NCI-H146 treated with DMSO at 0.1 percent for 48 hours (cell line): ENCODE measurements around the gene PARD3.
"Not testable (repeated sequence)": the region's sequence is repeated elsewhere in the genome, so short reads cannot be mapped to it uniquely, and the experiment has no call there.

Source experiments
- DNase-seq: peaks from one replicate; lab custom pipeline; 2025; ENCODE audit not compliant: unreplicated experiment; lab: John Stamatoyannopoulos, UW

The PARD3 gene

DNA sequence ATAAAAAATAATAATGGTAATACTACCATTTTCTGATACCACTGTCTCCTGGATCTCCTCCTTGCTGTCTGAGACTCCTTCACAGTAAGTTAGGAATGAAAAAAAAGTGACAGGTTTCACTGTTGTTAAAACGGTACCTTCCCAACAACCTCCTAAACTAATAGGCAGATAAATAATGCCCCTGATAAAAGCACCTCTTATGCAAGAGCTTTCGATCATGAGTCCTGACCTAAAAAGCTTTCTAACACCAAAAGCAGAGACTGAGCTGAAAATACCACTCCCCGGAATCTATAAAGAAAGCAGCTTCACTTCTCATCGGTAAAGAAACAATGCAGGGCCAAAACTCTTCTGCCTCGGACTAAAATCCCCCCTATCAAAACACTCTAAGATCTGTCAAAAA is 14.5 kb downstream of the PARD3 start:
- no peak for DNase-seq

DNA sequence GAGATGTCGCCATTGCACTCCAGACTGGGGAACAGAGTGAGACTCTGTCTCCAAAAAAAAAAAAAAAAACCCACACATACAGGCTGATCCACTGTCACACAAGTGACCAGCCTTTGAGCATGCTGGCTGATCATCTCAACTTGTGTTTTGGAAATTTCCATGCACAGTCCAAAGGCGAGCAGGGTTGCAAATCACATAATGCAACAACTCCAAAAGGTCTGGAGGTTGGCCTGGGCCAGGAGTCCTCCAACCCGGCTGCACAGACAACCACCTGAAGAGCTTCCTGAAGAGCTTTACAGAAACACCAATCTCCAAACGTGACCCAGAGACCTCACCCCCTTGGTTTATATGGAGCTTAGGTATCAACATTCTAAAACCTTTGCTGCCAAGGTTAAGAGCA is 16.4 kb downstream of the PARD3 start:
- no peak for DNase-seq

DNA sequence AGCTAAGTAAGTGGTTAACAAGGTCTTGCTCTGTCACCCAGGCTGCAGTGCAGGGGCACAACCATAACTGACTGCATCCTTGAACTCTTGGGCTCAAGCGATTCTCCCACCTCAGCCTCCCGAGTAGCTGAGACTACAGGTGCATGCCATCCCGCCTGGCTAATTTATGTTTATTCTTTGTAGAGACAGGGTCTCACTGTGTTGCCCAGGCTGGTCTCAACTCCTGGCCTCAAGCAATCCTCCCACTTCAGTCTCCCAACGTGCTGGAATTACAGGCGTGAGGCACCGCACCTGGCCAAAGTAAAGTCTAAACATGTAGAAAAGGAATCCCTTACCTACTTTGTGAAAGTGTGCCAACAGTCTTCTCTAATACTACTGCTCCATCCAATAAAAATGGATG is 17.9 kb downstream of the PARD3 start:
- no peak for DNase-seq

DNA sequence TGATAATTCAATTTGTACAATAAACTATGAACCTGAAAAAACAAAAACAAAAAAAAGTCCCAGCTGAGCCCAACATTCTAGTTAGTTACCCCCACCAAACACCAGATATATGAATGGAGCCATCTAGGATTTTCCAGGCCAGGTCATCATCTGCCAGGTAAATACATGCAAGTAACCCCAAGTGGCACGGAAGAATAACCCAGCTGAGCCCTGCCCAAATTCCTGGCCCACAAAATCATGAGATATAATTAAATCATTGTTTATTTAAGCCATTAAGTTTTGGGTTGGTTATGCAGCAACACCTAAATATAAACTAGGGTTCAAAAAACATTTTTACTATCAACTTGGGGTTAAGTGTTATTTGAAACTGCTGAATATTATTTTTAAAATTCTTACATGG is 19.0 kb downstream of the PARD3 start:
- DNase-seq = no peak

DNA sequence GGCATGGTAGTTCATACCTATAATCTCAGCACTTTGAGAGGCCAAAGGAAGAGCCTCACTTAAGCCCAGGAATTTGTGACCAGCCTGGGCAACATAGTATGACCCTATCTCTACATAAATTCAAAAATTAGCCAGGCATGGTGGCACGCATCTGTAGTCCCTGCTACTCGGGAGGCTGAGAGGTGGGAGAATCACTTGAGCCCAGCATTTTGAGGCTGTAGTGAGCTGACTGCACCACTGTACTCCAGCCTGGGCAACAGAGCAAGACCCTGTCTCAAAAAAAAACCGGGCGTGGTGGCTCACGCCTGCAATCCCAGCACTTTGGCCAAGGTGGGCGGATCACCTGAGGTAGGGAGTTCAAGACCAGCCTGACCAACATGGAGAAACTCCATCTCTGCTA is 19.8 kb downstream of the PARD3 start:
- no peak for DNase-seq

DNA sequence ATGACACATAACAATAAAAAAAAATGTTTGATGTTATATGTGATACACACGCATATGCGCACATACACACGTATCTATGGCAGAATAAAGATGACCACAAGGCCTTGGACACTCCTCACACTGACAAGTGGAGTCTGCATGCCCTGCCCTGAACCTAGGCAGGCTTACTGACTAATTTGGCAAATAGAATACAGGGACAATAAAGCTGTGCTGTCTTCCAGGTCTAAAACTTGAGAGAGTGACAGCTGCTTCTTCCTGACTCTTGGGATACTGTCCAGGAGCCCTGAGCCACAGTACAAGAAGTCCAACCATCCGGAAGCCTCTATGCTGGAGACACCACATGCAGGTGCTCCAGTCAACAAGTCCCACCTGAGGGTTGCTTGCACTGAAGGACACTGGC is 20.3 kb downstream of the PARD3 start:
- no peak for DNase-seq

DNA sequence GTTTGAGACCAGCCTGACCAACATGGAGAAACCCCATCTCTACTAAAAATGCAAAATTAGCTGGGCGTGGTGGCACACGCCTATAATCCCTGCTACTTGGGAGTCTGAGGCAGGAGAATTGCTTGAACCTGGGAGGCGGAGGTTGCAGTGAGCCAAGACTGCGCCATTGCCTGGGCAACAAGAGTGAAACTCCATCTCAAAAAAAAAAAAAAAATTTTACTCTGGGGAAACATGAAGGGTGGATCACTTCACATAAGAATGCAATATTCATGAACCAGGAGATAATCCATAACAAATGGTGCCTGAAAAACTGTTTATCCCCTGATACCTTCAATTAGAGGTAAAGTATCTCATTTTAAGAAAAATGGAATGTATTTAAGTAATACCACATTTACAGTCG is 21.5 kb downstream of the PARD3 start:
- not testable (repeated sequence) for DNase-seq

DNA sequence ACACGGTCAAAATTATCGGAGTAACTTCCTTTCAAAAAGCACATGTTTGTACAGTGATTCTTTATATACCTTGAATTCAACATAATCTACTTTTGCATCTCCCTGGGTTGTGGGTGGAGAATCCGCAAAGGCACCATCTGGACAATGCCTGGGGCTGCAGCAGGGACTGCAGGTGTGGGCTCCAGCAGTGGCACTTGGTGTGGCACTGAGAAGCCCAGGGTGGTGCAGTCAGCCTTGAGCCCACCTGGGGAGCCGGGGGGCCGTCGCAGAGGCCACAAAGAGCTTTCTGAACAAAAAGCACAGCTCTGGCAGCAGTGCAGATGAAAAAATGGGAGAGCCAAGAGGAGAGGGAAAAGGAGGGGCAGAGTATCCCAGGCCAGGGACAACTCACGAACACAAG is 22.2 kb downstream of the PARD3 start:
- DNase-seq = peak; percentile 62

DNA sequence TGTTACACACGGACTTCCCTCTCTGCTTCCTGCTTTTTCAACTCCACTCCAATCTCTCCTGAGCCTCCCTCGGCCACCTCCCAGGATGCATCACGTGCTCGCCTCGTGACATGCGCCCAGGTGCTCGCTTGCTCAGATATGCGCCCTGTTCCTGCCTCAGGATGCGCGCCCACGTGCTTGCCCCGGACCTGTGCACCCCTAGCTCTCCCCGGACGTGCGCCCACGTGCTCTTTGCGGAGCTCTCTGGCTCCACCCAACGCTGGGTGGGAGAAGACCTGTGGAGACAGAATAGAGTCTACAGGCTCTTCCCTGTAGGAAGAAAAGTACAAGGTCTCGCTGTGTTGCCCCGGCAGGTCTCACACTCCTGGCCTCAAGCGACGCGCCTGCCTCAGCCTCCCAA is 23.1 kb downstream of the PARD3 start:
- no peak for DNase-seq

DNA sequence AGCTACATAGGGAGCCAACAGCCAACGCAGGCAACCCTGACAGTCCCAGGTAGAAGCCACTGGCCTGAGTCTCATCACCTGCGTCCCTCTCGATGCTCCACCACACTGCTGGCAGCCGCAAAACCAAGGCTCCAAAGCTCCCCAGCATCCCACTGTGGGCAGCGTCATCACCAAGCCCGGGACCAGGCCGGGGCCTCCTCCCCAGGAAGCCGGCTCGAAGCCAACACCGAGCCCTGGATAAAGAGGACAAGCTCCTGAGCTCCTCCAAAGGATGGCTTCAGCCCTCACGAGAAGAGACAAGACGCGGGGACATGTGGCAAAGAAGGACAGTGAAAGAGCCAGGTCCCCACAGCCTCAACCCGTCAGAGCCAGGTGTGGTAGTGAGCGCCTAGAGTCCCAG is 23.9 kb downstream of the PARD3 start:
- no peak for DNase-seq

DNA sequence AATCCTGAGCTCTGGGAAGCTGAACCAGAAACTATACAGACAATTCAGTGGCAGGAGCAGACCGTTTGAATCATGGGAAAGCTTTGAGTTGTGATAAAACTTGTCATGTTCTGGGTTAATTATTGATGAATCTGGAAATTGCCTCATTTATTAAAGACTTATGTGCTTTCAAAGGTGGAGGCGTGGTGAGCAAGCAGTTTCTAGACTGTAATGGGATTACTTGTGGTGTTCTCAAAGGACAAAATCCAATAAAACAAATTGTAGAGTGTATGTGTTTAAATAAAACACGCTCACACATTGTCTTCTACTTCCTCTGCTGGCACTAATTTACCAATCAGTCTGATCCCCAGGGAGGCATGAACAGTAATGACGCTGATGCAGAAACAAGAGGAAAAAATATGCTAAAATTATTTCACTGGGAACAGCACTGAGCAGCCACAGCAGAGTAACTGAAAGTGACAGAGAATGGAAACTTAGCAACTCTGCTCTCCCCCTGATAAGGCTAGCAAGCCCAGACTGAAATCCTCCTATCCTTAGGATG is 25.1 kb downstream of the PARD3 start:
- peak; percentile 11 for DNase-seq

DNA sequence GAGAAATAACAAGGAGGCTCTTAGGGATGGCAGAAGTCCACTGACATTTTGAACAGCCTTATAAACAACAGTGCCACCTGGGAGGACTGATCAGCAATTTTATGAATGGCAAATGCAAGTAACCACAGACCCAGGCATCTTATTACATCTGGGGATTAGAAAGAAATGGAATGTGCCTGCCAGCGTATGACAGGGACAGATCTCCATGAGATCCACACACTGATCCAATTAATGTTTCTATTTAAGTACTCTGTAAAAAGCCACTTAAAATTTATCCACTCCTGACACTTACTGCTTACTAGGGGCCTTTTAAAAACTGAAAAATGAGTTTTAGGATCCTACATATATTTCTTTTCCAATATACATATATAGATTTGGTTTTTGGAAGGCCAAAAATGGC is 28.6 kb downstream of the PARD3 start:
- no peak for DNase-seq

DNA sequence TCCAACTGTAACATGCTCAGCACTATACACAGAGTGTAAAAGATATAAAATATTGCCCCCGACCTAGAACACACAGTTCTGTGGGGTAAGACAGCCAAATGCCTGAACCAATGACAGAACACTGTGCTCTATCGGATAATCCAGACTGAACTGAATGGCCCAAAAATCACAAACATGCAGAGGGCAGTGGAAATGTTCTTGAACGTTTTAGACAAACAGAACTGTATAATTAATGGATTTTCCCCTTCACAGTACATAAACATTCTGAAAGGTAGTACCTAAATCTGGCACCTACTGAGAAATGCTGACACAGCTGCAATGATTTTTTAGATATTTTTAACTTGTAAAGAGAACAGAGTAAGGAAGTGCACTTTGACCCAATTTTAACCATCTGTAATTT is 33.4 kb downstream of the PARD3 start:
- no peak for DNase-seq

DNA sequence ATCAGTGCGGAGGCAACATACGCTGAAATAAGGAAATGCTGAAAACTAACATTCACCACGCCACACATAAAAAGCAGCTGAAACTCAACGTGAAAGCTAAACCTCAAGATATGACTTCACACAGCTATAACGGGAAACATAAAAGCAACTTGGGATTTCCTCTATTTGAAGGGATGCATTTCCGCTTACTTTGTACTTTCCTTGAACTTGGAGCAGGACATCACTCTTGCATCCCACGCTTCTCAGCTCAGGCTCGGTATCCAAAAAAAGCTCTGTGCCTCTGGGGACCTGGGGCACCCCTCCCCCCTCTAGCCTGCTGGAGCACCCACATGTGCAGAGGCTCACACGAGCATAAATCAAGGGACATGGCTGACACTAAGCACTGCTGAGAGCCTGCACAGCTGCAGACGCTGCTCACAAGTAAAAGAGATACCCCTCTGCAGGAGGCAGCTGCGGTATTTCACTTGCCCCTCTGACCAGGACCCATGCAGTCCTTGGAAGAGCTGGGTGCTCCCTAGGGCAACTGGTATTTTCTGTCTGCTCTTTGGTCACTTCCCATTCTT is 34.2 kb downstream of the PARD3 start:
- no peak for DNase-seq

DNA sequence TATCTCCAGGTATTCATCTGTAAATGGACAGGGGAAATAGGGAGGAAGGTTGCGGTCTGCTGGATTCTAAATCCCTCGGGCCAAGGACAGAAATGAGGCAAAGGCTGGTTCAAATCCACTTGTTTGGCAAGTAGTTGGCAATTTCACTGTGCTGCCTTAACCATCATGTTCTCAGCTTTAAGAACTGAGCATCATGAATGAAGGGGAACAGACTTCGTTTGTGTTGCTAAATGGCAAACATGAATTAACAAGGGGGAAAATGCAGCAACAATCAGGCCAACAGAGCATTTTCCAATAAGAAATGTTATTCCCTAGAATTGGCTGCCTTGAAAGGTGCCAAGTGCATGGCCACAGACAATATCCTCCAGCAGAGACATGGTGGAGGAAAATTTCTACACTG is 36.9 kb downstream of the PARD3 start:
- DNase-seq = no peak

DNA sequence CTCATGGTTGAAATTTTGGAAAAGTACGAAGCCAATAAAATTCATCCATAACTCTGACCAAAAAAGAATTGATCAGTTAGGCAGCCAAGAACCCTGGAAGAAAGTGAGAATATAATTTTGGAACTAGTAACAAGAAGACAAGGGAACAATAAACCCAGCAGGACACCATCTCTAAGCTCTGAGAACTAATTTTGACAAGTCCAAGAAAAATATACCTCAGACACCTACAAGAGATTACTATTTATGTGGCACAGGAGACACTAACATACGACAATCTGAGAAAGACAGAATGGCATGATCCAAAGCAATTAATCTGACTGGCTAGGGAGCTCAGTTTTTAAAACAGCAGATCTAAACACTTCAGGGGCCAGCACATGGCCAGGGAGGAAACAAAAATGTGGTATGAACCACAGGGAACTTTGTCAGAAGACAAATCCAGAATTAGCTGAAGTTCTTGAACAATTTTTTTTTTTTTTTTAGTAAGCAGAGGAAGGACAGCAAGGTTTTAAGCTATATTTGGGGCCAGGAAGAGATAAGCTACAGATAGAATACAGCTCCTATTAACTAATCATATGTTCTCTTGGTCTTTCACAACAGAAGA is 38.9 kb downstream of the PARD3 start:
- no peak for DNase-seq

DNA sequence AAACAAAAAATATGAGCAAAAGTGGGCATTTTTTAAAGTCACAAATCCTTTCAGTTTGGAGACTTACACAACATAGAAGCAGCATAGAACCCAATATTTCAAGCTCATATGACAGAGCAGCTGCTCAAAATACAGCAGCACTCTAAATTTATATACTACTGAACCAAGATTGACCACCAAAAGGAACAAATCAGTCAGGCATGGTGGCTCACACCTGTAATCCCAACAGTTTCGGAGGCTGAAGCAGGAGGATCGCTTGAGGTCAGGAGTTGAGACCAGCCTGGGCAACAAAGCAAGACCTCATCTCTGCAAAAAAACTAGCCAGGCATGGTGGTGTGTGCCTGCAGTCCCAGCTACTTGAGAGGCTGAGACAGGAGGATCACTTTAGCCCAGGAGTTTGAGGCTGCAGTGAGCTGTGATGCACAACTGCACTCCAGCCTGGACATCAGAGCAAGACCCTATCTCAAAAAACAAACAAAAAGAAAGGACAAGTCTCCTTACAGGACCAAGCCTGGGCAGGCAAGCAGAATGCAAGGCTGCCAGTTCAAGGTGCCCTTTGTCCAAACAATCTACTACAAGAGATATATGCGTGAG is 40.0 kb downstream of the PARD3 start:
- DNase-seq = no peak

DNA sequence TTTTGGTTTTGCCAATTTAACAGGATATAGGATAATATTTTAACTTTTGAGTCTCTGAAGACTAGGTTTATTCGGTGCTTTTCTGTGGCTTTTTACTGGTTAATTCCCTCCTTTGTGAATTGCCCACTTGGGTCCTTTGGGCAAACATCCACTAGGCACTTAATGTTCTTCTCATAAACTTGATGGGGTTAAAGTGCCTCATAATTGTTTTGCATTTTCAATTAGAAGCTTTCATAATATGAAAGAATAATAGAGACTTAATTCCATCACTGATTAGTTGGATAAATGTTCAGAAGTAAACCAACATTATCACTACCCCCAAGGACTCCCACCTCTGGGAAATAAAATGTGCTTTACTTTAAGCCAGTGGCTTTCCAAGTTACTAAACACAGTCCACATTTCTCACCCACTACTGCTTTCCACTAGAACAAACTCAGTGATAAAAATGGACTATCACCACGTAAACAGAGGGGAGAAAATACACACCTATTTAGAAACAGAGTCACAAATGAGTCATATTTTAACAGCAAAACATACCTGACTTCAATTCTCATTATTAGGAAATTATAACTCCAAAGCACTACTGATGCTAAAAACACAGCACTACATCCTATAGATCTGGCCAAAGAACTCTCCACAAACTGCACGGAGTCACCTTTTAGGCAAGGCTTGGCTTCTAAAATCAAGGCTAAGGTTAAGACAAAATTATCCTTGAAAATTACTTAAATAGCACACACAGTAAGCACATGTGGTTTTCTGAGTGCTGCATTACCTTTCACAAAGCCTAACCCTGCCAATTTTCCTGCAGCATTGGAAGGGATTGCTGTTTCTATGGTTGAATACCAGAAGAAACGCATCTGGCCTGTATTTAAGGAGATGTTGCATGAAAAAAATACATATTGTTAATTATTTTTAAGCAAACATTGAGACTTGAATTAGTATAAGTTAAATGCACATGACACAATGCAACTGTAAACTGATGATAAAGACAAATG is 41.2 kb downstream of the PARD3 start:
- DNase-seq = no peak

DNA sequence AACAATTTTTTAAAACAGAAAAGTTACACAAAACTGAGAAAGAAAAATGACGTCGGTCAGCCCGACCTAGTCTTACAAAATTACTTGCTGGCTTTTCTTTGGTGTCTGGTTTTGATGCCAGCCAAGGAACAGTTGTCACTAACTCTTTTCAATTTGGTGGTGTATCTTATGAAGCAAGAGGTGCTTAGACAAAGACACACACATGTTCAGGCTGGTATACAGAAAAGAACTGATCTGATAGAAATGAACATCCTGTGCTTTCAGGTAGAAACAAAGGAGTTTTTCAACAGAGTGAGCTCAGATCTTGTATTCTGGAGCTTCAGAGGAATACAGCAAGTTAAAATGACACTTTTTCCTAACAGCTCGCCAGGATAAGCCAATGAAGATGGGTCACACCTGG is 43.6 kb downstream of the PARD3 start:
- DNase-seq = no peak

DNA sequence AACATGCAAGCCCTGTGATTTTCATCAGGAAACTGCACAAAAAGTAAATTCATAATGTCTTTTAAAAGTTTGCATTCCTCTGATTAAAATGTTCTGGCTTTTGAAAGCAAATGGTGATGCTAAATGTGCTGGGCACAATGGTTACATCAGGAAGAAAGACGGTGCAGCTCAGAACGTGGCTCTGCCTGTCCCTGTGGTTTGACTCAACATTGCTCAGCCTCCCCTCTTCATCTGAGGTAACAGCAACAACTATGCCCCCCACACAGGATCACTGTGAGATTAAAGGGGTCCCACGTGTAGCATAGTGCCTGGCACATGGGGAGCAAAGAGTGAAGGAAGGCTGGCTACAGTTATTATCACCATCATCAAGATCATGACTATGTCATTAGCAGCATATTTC is 44.0 kb downstream of the PARD3 start:
- DNase-seq = no peak

DNA sequence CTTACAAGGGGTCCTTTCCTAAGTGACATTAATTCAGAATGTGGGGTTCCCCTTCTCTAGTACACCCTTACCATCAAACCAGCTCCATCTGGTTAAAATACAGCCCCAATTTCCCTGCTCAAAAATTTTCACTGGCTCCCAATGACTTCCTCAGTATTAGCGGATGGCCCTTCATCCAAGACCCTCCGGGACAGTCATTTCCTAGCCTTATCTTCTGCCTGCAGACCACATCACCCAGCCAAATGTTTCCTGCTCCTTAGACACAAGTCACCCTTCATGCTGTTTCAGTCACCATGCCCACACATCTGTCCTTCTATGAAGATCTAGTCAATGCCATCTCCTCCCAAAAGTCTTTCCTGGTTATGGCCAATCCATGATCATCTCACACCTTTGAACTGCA is 45.2 kb downstream of the PARD3 start:
- DNase-seq = no peak

DNA sequence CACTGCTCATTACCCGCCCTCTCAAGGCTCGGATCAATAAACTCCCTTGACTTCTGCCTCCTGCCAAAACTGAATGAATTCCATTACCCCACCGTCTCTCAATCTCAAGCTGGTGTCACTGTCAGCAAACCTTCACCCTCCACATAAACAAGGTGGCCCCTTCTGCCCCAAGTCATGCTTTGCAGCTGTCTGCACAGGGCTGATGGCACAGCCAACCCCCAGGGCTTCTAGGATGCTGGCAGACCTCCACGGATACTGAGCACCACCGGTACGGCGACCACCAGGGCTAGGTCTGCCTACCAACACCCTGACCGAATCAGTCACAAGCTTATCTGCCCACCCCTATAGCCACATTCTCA is 46.1 kb downstream of the PARD3 start:
- DNase-seq = no peak
